HG03139 (cell line): ENCODE results near the gene KRT36.

Experiments
- ATAC-seq: cut with Tn5 transposase; IDR thresholded peaks from one replicate; pipeline ENCODE4 v1.9.1; 2021; ENCODE audit not compliant: unreplicated experiment

The KRT36 gene

GRCh38 chr17:41480136-41480535, 9.6 kb downstream of the KRT36 start:
- no peak for ATAC-seq

GRCh38 chr17:41478237-41478636, 11.5 kb downstream of the KRT36 start:
- no peak for ATAC-seq

DNA sequence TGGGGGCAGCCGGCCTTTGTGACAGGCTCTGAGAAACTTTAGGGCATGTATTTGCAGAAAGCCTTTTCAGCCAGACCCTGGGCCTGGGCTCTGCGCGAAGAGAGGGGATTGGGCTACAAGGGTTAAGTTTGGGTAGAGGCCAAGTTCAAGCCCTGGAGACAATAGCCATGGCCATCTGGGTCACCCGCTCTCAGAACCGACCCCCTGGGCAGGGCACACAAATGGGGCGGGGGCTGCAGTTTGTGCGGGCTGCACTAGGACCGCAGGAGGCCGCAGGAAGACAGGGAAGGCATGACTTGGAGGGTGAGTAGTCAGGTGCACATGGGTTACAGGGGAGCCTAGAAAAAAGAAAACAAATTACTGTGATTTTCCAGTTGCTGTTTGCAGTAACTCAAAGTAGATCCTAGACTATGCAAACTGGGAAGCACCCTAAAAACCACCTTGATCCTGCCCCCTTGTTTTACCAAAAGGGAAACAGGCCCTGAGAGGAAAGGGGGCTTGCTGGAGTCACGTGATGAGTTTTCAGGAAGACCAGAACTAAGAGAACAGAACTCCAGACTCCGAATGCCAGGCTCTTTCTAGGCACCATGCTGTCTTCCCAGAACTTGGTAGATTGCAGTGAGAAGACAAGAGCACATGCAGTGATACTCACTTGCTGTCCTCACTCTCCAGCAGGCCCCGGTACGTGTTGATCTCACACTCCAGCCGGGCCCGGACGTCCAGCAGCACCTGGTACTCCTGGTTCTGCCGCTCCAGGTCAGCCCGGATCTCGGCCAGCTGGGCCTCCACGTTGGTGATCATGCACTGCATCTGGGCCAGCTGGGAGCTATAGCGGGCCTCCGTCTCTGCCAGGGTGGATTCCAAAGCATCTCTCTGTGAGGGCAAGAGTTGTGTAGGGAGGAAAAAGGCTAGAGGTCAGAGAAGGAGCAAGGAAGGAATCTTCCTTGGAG, 12.6 kb downstream of the KRT36 start:
- no peak for ATAC-seq

DNA sequence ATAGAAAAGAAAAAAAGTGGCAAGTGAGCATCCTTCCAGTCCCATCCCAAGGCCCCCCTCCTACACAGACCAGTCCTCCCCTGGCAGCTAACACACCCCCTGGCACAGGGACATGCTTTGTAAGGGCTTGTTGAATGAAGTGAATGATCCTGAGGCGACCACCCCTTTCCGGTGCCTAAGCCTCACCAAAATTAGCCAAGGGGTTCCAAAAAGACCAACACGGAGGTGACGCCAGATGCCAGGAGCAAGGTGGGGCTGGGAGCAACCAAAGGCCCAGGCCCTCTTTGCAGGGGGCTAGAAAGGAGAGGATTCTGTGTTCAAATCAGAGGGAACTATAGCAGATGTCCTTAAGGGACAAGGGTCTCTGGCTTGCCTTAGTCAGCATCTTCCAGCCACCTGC, 14.3 kb downstream of the KRT36 start:
- ATAC-seq = no peak

DNA sequence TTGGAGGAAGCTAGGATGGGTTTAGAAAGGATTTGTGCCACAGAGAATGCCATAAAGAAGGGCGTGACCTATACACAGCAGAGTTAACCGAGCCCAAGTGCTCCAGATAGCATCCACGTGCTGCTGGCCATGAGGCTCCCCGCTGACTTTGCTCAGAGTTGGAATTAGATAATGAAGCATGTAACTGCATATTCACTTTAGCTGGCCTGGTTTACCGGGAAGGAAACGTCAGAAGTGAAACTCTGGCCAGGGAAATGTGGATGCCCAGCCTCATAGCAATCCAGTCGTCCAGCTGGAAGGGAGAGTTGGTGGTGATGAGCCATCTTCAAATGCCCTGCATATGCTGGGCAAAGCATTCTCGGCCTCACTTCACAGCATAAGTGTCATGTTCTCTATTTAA, 14.8 kb downstream of the KRT36 start:
- ATAC-seq = no peak

DNA sequence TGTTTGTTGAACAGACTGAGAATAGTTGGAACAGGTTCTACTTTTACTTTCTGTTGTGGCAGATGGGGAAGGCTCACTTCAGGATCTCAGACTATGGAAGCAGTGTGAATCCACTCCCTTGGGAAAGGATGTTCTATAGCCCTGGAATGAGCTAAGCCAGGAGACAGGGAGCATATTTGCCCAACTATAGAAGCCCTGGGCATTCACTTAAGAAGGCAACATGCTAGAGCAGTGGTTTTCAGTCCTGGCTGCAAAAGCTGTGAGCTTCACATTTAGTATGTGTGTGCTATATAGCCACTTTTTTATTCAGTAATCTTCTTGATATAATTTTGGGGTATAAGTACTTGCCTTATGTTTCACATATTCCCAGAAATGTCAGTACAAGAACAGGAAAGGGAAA, 21.4 kb downstream of the KRT36 start:
- no peak for ATAC-seq

DNA sequence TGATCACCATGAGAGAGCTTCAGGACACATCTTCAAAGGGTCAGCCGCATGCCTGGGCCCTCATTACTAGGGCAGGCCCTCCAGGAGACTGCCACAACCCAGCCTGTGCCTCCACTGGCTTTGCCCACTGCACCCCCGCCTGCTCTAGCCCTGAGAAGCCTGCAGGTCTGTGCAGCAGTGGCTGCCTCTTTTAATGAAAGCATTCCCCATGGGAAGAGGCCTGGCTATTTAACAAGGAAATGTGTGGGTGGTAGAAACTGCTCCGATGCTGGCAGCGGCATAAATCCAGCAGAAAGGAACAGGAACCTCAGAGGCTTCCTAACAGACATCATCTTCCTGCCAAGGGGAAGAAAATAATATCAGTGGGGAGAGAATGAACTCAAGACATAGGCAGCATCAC, 22.1 kb downstream of the KRT36 start:
- no peak for ATAC-seq

- no peak for ATAC-seq
Observed at GRCh38 chr17:41466988-41467387, 22.7 kb downstream of the KRT36 start, which contains the start of gene KRT32. TSS of gene KRT32 (minus strand) at chr17:41467386. CDS start at chr17:41467325, 61 bp downstream.

DNA sequence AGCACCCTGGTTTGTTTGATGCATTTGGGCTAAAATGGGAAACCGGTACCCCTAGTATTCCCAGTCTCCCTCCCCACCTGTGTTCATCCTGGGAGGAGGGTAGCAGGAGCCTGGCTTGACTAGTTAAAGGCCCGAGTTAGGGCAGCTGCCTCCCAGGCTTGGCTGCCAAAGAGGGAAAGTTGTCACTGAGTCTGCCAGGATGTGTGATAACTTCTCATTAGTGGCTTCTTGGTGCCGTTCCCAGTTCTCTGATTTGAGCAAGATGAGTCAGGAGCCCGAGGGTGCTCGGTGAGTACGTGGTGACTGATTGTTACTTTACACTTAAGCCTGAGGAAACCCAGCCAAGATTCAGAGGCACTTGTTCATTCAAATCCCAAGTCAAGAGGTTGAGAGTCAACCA, 25.0 kb downstream of the KRT36 start:
- no peak for ATAC-seq

DNA sequence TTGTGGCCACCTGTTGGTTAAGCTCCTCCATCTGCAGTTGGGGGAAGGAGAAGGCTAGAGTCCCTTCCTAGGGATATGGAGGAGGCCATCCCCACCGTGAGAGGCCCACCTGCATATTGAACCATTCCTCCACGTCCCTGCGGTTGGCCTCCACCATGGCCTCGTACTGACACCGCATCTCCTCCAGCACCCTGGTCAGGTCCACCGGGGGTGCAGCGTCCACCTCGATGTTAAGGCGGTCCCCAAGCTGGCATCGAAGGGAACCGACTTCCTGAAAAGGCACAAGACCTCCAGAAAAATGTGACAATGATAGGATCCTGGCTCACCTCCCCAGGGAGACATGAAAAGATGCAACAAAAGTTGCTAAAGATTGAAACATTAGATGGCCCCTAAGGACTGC, 25.5 kb downstream of the KRT36 start:
- ATAC-seq = no peak

DNA sequence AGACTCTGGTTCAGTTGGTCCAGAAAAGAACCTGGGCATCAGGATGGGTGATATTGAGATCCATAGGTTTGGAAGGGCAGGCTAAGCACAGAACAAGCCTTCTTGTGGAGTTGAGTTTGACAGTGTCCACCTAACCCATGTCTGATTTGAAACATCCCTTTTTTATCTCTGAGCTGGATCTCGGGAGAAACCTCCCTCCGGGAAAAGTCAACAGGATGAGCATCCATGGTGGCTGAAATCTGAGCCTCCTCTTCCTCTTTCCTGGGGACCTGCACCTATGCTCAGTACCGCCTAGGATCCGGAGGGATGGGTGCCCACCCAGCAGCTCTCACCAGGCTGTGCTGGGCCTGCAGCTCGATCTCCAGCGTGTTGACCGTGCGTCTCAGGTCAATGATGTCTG, 26.0 kb downstream of the KRT36 start:
- no peak for ATAC-seq

GRCh38 chr17:41462705-41463104, 27.0 kb downstream of the KRT36 start:
- ATAC-seq = no peak

DNA sequence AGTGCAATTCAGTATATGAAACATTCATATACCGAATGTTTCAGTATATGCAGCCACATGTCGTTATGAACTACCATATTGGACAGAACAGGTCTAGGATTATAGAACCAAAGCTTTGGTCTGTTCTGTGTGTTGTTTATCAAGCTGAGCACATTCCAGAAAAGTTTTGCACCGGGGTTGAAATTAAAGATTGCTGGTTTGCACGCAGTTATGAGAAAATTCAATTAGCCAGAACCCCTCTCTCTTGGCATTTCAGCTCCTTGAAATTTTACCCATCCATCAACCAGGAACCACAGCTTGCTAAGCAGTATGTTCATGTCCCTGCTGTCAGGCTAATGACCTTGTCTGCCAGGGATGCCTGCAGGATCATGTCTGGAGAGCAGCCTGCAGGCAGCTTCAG, 32.0 kb downstream of the KRT36 start:
- ATAC-seq = no peak

DNA sequence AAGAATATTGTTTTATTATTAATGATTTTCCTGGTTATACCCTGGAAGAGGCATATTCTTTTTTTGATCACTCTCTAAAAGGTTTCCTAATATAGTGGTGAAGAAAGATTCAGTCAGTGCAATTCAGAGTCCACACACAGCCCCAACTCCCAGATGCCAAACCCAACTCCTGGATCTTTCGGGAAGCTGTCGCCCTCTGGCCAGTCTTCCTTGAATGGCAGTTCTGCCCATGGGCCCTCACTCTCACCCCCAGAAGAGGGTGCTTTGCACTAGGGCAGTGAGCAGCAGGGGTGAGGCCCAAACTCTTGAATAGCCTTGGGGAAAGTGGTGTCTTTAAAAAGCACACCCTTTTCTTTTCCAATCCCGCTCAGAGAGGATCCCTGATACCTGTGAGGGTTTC, 33.5 kb downstream of the KRT36 start:
- no peak for ATAC-seq

GRCh38 chr17:41455236-41455635, 34.5 kb downstream of the KRT36 start:
- ATAC-seq = no peak

GRCh38 chr17:41453066-41453465, 36.6 kb downstream of the KRT36 start:
- no peak for ATAC-seq

DNA sequence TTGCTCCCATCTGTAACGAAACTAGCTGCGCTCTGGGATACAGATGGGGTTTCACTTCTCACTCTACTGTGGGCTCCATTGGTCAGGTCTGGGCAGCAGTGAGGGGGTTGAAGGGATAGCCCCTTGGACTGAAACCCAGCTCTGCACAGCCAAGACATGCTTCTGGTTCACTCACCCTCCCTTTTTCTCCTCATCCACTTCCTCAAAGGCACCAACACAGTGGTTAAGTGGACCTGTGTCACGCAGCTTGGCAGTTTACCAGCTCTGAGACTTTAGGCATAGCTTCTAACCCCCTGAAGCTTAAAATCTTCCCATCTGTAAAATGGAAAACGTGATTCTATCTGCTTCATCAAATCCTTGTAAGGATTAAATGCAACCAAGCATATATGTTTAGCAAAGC, 37.4 kb downstream of the KRT36 start:
- no peak for ATAC-seq

- no peak for ATAC-seq
Observed at GRCh38 chr17:41451154-41451728, 38.5 kb downstream of the KRT36 start.

GRCh38 chr17:41449008-41449407, 40.7 kb downstream of the KRT36 start:
- ATAC-seq = no peak

DNA sequence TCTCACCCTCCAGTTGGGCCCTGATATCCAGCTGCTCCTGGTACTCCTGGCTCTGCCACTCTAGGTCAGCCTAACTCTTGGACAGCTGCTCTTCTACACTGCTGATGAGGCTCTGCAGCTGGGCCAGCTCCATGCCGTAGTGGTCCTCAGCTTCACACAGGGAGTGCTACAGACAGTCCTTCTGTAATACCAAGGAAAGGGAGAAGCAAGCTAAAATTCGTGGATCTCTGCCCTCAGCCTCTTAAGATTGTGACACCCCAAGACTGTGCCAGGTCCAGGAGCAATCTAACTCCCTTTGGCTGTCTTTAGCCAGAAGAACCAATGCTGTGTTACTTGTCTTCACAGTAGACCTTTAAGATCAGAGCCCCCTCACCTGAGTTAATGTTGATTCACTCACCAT, 41.2 kb downstream of the KRT36 start:
- no peak for ATAC-seq

DNA sequence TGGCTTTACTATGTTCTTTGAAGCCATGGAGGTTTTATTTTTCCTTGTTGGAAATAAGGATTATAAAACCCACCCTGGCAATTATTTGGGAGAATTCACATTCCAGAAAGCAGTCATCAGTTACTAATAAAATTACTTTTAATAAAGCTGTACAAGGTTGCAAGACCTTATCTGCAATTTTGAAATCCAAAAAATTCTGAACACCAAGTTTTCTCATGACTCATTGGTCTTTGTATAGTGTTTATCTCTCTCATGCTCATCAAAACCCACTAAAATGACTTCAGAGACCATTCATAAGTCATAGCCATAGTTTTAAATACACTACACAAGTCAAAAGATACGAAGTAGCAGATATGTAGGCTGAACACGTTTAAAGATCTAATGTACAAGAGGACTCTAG, 42.9 kb downstream of the KRT36 start:
- no peak for ATAC-seq

- no peak for ATAC-seq
Observed at GRCh38 chr17:41444640-41445039, 45.1 kb downstream of the KRT36 start.

GRCh38 chr17:41444186-41444585, 45.5 kb downstream of the KRT36 start:
- ATAC-seq = no peak
